HepG2 (cell line): ENCODE measurements around the gene MFSD6. TPM values are rescaled to one million over a fixed set of nuclear protein-coding genes. Genes with fewer than 3 reads are reported as not detected.

Experiments used
- ATAC-seq: fragments of 200-7000 bp; cut with Tn5 transposase; 3 replicates; pipeline ENCODE4 v1.9.1; 2020; ENCODE audit warnings: mild to moderate bottlenecking, moderate library complexity
- BruUV-seq: library from RNA; stranded (reverse); fragments of 400-500 nt; replicated peaks from 2 replicates; lab custom pipeline; 2021; lab: Mats Ljungman, UMichigan
- CTCF ChIA-PET: fragments of 300-600 bp; formaldehyde crosslinking; extraction: SDS; loops from one replicate; lab custom pipeline; 2021; ENCODE audit warnings: low total read pairs, inconsistent platforms, low intra/inter-chr PET ratio; lab: Yijun Ruan, JAX
- POLR2A ChIA-PET: fragments of 350-600 bp; sonication (Branson Sonifier 250); formaldehyde crosslinking; loops from one replicate; lab custom pipeline; 2020; ENCODE audit warnings: antibody characterized with exemption, inconsistent platforms; lab: Yijun Ruan, JAX
- DNase-seq: peaks from one replicate; pipeline ENCODE4 v3.0.0-alpha.2; 2015; ENCODE audit warnings: low spot score
- FAIRE-seq: peaks from 3 replicates; lab custom pipeline; 2011; peaks lifted over from hg19 to GRCh38; lab: Jason Lieb, UNC
- H2AFZ ChIP-seq: one replicate; pipeline ENCODE4 v1.6.1; 2011; ENCODE audit warnings: low read length, inconsistent platforms
- H3K27ac ChIP-seq: fragments of 300-600 bp; 3 replicates; pipeline ENCODE4 v1.8.0; 2011; ENCODE audit warnings: mixed run types, mild to moderate bottlenecking, mixed read lengths, low read length, inconsistent platforms; ENCODE audit not compliant: insufficient read depth; ENCODE audit errors: extremely low read length
- H3K27me3 ChIP-seq, 2 experiments: fragments of 200-600 bp in 1 of 2; 2 replicates in 1 of 2; 3 replicates in 1 of 2; pipeline versions ENCODE4 v1.6.0 to v1.8.0; 2011; ENCODE audit warnings: low read length in 2 of 2, mild to moderate bottlenecking in 2 of 2, moderate library complexity in 2 of 2, inconsistent platforms in 1 of 2; ENCODE audit not compliant: insufficient read depth in 2 of 2, control insufficient read depth in 1 of 2
- H3K36me3 ChIP-seq, 2 experiments: fragments of 200-600 bp in 1 of 2; replicated peaks in 1 of 2; 2 replicates in 1 of 2; 3 replicates in 1 of 2; pipeline versions ENCODE4 v1.5.1 to v1.8.0; 2011; ENCODE audit warnings: low read length in 2 of 2, inconsistent platforms in 1 of 2; ENCODE audit not compliant: insufficient read depth in 2 of 2, control insufficient read depth in 1 of 2
- H3K4me1 ChIP-seq: 2 replicates; pipeline ENCODE4 v1.5.1; 2012; ENCODE audit warnings: low read length, inconsistent platforms; ENCODE audit not compliant: insufficient read depth
- H3K4me2 ChIP-seq: 2 replicates; pipeline ENCODE4 v1.6.0; 2011; ENCODE audit warnings: low read depth, low read length, inconsistent platforms
- H3K4me3 ChIP-seq, 3 experiments: fragments of 200-600 bp in 1 of 3; sonication (generic), shearing (Covaris generic) in 1 of 3; replicated peaks in 1 of 3; 2 replicates each; pipeline ENCODE4 v1.5.1; 2011 to 2016; ENCODE audit warnings: low read length in 3 of 3, inconsistent platforms in 2 of 3, low read depth in 2 of 3, mild to moderate bottlenecking in 2 of 3, control low read depth in 1 of 3, mixed read lengths in 1 of 3; ENCODE audit not compliant: insufficient read depth in 1 of 3
- H3K79me2 ChIP-seq: one replicate; pipeline ENCODE4 v1.6.1; 2011; ENCODE audit warnings: low read length, inconsistent platforms; ENCODE audit not compliant: insufficient read depth
- H3K9ac ChIP-seq: 2 replicates; pipeline ENCODE4 v1.6.0; 2011; ENCODE audit warnings: mild to moderate bottlenecking, low read depth, low read length, inconsistent platforms; ENCODE audit not compliant: insufficient read depth
- H3K9me3 ChIP-seq: 2 replicates; pipeline ENCODE4 v1.5.1; 2012; ENCODE audit warnings: mild to moderate bottlenecking, low read length
- H4K20me1 ChIP-seq: 2 replicates; pipeline ENCODE4 v1.6.0; 2011; ENCODE audit warnings: inconsistent platforms, mild to moderate bottlenecking, low read length, moderate library complexity; ENCODE audit not compliant: insufficient read depth
- DNMT1 ChIP-seq: sonication (generic); formaldehyde crosslinking; IDR thresholded peaks from 2 replicates; pipeline ENCODE4 v1.5.1; 2020; ENCODE audit warnings: mild to moderate bottlenecking, missing genetic modification reagents
- HMG20B ChIP-seq: conservative IDR thresholded peaks from 2 replicates; pipeline ENCODE4 v1.6.1; 2016; ENCODE audit warnings: missing genetic modification reagents, missing compliant biosample characterization
- MXI1 ChIP-seq: IDR thresholded peaks from 3 replicates; pipeline ENCODE4 v1.6.1; 2012; ENCODE audit warnings: low read depth, low read length, inconsistent platforms, borderline replicate concordance
- SMC3 ChIP-seq: IDR thresholded peaks from 2 replicates; pipeline ENCODE4 v1.6.1; 2011; ENCODE audit warnings: low read length, improper control_type of control experiment
- TBX3 ChIP-seq: fragments of 450-650 bp; IDR thresholded peaks from 2 replicates; pipeline ENCODE4 v1.6.1; 2017; ENCODE audit warnings: antibody characterized with exemption, mild to moderate bottlenecking, inconsistent platforms, borderline replicate concordance
- ZNF124 ChIP-seq: sonication (generic); formaldehyde crosslinking; IDR thresholded peaks from 2 replicates; pipeline ENCODE4 v1.4.0; 2020; ENCODE audit warnings: missing genetic modification reagents
- ZNF737 ChIP-seq: sonication (generic); formaldehyde crosslinking; IDR thresholded peaks from 2 replicates; pipeline ENCODE4 v1.5.0; 2020; ENCODE audit warnings: missing genetic modification reagents, mild to moderate bottlenecking, borderline replicate concordance
- ZNF782 ChIP-seq: sonication (generic); formaldehyde crosslinking; IDR thresholded peaks from 2 replicates; pipeline ENCODE4 v1.4.0; 2020; ENCODE audit warnings: missing genetic modification reagents, mild to moderate bottlenecking, borderline replicate concordance
- WGBS: methylation state at CpG from one replicate; pipeline ENCODE4 v1.1.6; 2017; ENCODE audit warnings: low lambda C conversion rate; 5-methylcytosine and 5-hydroxymethylcytosine counted together
- in situ Hi-C: cut with HindIII; loops from 2 replicates; pipeline ENCODE4 v1.10.0; 2017; ENCODE audit warnings: low pct_unique_long_range_greater_than_20kb; ENCODE audit not compliant: extremely low pct_ligation_motif_present
- intact Hi-C: fragments of 100-400 bp; cut with micrococcal nuclease; formaldehyde crosslinking; loops from one replicate; pipeline ENCODE4 v1.10.0; 2022; ENCODE audit not compliant: unreplicated experiment
- polyA plus RNA-seq, 8 experiments: library from polyadenylated mRNA; depleted of rRNA in 3 of 8; stranded (reverse) in 7 of 8; unstranded in 1 of 8; fragments of >200 nt; fragmentation: Illumina TruSeq in 4 of 8; extraction: Trizol in 4 of 8; gene quantifications; 2 replicates each; pipeline versions ENCODE4 v1.2.1 to v1.2.3, GENCODE V29; 2011 to 2016; ENCODE audit warnings: low read depth in 4 of 8, missing spikeins in 1 of 8, mixed read lengths in 1 of 8; ENCODE audit not compliant: insufficient read depth in 1 of 8
- total RNA-seq, 5 experiments: library from RNA; depleted of rRNA; stranded (reverse); fragments of >200 nt; fragmentation: Illumina TruSeq; extraction: Trizol; gene quantifications; 2 replicates each; pipeline ENCODE4 v1.2.3, GENCODE V29; 2016; ENCODE audit warnings: low read depth in 1 of 5
- TF ChIP-seq, protein P1 (sequence below): IDR thresholded peaks from 2 replicates; pipeline ENCODE4 v1.6.1; 2016
- TF ChIP-seq, protein P2 (sequence below): sonication (generic); formaldehyde crosslinking; IDR thresholded peaks from 2 replicates; pipeline ENCODE4 v1.4.0; 2020; ENCODE audit warnings: mild to moderate bottlenecking, missing genetic modification reagents

MFSD6 gene
- total and polyA plus RNA-seq, 2 of the 13 experiments (the other 11 are each of a cell fraction or from before 2014, with no cell fraction given): 0.92 to 1.4 TPM

DNA sequence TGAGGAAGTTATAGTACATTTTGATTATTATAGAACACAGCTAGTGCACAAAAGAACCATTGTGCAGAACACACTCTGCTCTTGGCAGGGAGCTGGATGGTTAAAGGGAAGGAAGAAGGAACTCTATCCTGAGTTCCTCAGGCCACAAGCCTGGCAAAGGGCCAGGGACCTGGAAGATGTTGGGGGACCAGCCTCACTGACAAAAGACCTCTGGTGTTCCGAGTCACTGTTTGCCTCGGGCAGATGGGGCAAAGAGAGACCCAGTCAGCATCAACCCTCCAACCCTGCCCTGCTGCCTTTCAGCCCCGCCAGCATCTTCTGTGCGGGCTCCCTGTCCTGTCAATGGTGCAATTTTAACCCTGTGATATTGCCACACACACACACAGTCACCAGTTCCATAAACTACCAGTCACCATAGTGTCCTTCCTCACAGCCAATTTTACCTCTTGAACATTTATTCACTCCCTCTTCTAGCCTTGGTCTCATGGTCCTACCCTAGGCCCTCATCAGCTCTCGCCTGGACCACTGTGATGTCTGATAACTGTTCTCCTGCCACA lies 104.5 kb downstream of the MFSD6 start:
- FAIRE-seq (no peak), DNase-seq (no peak), ATAC-seq (no peak)
- WGBS: 92% methylated on average over 4 of the region's 5 CpGs
- Histone ChIP-seq H3K36me3 (peaks cover 1 to 5% of the 10 kb centered on the region in 2 experiments; a peak in 2 of 5 replicates), H3K27ac (no peak overlapping the region), H3K9ac (no peak overlapping the region), H4K20me1 (no peaks in the 10 kb centered on the region), H3K9me3 (no peaks in the 10 kb centered on the region), H3K4me3 (no peak overlapping the region), H3K4me2 (no peak overlapping the region), H3K27me3 (no peaks in the 10 kb centered on the region), H3K4me1 (no peaks in the 10 kb centered on the region), H2AFZ (no peak overlapping the region), H3K79me2 (no peaks in the 10 kb centered on the region)
- in situ Hi-C loops: loop anchor here (10.0 to 25.0 kb wide), 2 partner anchors 175 to 428 kb away; partner anchors contain the start of gene INPP1
- POLR2A ChIA-PET: no interaction called here
- intact Hi-C loops: loop anchor here (5.0 kb wide), 2 partner anchors 170 to 330 kb away; partner anchors contain the start of gene INPP1
- no TSS peak for BruUV-seq
- CTCF ChIA-PET: no interaction called here
- TF ChIP-seq SMC3: no peak
- TF ChIP-seq, protein P1, sequence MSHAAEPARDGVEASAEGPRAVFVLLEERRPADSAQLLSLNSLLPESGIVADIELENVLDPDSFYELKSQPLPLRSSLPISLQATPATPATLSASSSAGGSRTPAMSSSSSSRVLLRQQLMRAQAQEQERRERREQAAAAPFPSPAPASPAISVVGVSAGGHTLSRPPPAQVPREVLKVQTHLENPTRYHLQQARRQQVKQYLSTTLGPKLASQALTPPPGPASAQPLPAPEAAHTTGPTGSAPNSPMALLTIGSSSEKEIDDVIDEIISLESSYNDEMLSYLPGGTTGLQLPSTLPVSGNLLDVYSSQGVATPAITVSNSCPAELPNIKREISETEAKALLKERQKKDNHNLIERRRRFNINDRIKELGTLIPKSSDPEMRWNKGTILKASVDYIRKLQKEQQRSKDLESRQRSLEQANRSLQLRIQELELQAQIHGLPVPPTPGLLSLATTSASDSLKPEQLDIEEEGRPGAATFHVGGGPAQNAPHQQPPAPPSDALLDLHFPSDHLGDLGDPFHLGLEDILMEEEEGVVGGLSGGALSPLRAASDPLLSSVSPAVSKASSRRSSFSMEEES (CRISPR knock-in tag): no peak
- no peak for TF ChIP-seq ZNF737 (CRISPR knock-in tag)
- TF ChIP-seq TBX3: no peak
- TF ChIP-seq ZNF124 (CRISPR knock-in tag): no peak
- no peak for TF ChIP-seq MXI1
- no peak for TF ChIP-seq ZNF782
- TF ChIP-seq HMG20B (CRISPR knock-in tag): no peak
- no peak for TF ChIP-seq DNMT1 (CRISPR knock-in tag)
- TF ChIP-seq, protein P2, sequence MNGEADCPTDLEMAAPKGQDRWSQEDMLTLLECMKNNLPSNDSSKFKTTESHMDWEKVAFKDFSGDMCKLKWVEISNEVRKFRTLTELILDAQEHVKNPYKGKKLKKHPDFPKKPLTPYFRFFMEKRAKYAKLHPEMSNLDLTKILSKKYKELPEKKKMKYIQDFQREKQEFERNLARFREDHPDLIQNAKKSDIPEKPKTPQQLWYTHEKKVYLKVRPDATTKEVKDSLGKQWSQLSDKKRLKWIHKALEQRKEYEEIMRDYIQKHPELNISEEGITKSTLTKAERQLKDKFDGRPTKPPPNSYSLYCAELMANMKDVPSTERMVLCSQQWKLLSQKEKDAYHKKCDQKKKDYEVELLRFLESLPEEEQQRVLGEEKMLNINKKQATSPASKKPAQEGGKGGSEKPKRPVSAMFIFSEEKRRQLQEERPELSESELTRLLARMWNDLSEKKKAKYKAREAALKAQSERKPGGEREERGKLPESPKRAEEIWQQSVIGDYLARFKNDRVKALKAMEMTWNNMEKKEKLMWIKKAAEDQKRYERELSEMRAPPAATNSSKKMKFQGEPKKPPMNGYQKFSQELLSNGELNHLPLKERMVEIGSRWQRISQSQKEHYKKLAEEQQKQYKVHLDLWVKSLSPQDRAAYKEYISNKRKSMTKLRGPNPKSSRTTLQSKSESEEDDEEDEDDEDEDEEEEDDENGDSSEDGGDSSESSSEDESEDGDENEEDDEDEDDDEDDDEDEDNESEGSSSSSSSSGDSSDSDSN: no peak
